GM10266 (cell line): Measurements from ENCODE around the gene BID.

Source experiments
- DNase-seq: peaks from one replicate; pipeline ENCODE4 v3.0.0; 2012; ENCODE audit errors: extremely low spot score
- CTCF ChIP-seq: IDR thresholded peaks from 2 replicates; pipeline ENCODE4 v1.5.1; 2012; ENCODE audit warnings: mild to moderate bottlenecking, low read depth; ENCODE audit not compliant: control insufficient read depth, insufficient read depth; ENCODE audit errors: missing control alignments

The BID gene

GRCh38 chr22:17695986-17696385 lies 78.3 kb downstream of the BID start:
- TF ChIP-seq CTCF: no peak

GRCh38 chr22:17694752-17695151 lies 79.5 kb downstream of the BID start:
- no peak for DNase-seq
- no peak for TF ChIP-seq CTCF

More at GRCh38 chr22:17695986-17696385, 78.3 kb downstream of the BID start:
- DNase-seq: no peak

- DNase-seq: no peak
- no peak for TF ChIP-seq CTCF
These were observed 80.1 kb downstream of the BID start for GRCh38 chr22:17694193-17694592.

- DNase-seq: no peak
- no peak for TF ChIP-seq CTCF
These were observed 81.4 kb downstream of the BID start for GRCh38 chr22:17692841-17693240.

GRCh38 chr22:17684245-17684644 lies 90.0 kb downstream of the BID start:
- TF ChIP-seq CTCF: no peak
- DNase-seq: no peak
